Activated CD4-positive, alpha-beta memory T cell treated with anti-CD3 and anti-CD28 coated beads for 36 hours (primary cell): ENCODE measurements around the gene KISS1. TPM values are rescaled to one million over a fixed set of nuclear protein-coding genes. Genes with fewer than 3 reads are reported as not detected.

Experiments used
- CTCF ChIA-PET: fragments of 350-600 bp; sonication (Branson Sonifier 250); formaldehyde crosslinking; loops from one replicate; lab custom pipeline; 2021; ENCODE audit warnings: antibody characterized with exemption, inconsistent platforms; lab: Charles Lee
- POLR2A ChIA-PET: fragments of 350-600 bp; sonication (Branson Sonifier 250); formaldehyde crosslinking; loops from one replicate; lab custom pipeline; 2021; ENCODE audit warnings: antibody characterized with exemption; lab: Charles Lee
- DNase-seq: peaks from one replicate; pipeline ENCODE4 v3.0.0-alpha.2; 2020
- H3K27ac Mint-ChIP-seq: one replicate; pipeline ENCODE4 v1.8.0; 2021; ENCODE audit warnings: mixed read lengths
- H3K27me3 Mint-ChIP-seq: one replicate; pipeline ENCODE4 v1.8.0; 2021; ENCODE audit warnings: mixed read lengths
- H3K36me3 Mint-ChIP-seq: one replicate; pipeline ENCODE4 v1.8.0; 2021; ENCODE audit warnings: mixed read lengths
- H3K4me1 Mint-ChIP-seq: one replicate; pipeline ENCODE4 v1.8.0; 2021; ENCODE audit warnings: low read depth, mixed read lengths
- H3K4me3 Mint-ChIP-seq: one replicate; pipeline ENCODE4 v1.8.0; 2021; ENCODE audit warnings: mild to moderate bottlenecking, mixed read lengths
- H3K9me3 Mint-ChIP-seq: one replicate; pipeline ENCODE4 v1.8.0; 2021; ENCODE audit warnings: mixed read lengths
- intact Hi-C: fragments of 100-400 bp; cut with micrococcal nuclease; formaldehyde crosslinking; loops from one replicate; pipeline ENCODE4 v1.15.1; 2023
- total RNA-seq, 2 experiments: library from RNA; stranded (reverse); gene quantifications; one replicate each; pipeline ENCODE4 v1.2.3, GENCODE V29; 2021

The KISS1 gene
- total RNA-seq, 2 experiments from 2014 or later, result not detected

- DNase-seq, result no peak
- no peaks in the 10 kb centered on the region for H3K36me3 Mint-ChIP-seq
- CTCF ChIA-PET, result no interaction called here
- no peak overlapping the region for H3K27ac Mint-ChIP-seq
- H3K4me1 Mint-ChIP-seq, result no peaks in the 10 kb centered on the region
- intact Hi-C loops, result no loop called here
- peaks cover 12% of the 10 kb centered on the region for H3K27me3 Mint-ChIP-seq
- no peak overlapping the region for H3K4me3 Mint-ChIP-seq
- POLR2A ChIA-PET, result no interaction called here
- no peaks in the 10 kb centered on the region for H3K9me3 Mint-ChIP-seq
These were observed 3.3 kb upstream of the KISS1 start for GRCh38 chr1:204199579-204199978.

- intact Hi-C loops, result no loop called here
- CTCF ChIA-PET, result interaction anchor here (0.6 to 2.8 kb wide), 4 partner anchors 8 to 200 kb away, joined by 3 to 23 read pairs (median 3); no protein-coding TSS in a partner anchor
- H3K27me3 Mint-ChIP-seq, result peaks cover 8% of the 10 kb centered on the region
- no peak overlapping the region for H3K27ac Mint-ChIP-seq
- no peaks in the 10 kb centered on the region for H3K36me3 Mint-ChIP-seq
- no peak for DNase-seq
- no peaks in the 10 kb centered on the region for H3K4me1 Mint-ChIP-seq
- H3K9me3 Mint-ChIP-seq, result no peaks in the 10 kb centered on the region
- H3K4me3 Mint-ChIP-seq, result no peak overlapping the region
- POLR2A ChIA-PET, result no interaction called here
These were observed 2.4 kb upstream of the KISS1 start for GRCh38 chr1:204198348-204199340.

GRCh38 chr1:204197068-204197467 is 777 bp upstream of the KISS1 start:
- no peaks in the 10 kb centered on the region for H3K36me3 Mint-ChIP-seq
- intact Hi-C loops, result no loop called here
- ChIA-PET CTCF (interaction anchor here (2.8 kb wide), 1 partner anchor 10 kb away, joined by 23 read pairs; no protein-coding TSS in a partner anchor), POLR2A (no interaction called here)
- peaks cover 6% of the 10 kb centered on the region for H3K27me3 Mint-ChIP-seq
- no peak overlapping the region for H3K4me3 Mint-ChIP-seq
- H3K4me1 Mint-ChIP-seq, result no peaks in the 10 kb centered on the region
- no peak overlapping the region for H3K27ac Mint-ChIP-seq
- no peak for DNase-seq
- no peaks in the 10 kb centered on the region for H3K9me3 Mint-ChIP-seq

- Mint-ChIP-seq H3K4me1 (peaks cover 3% of the 10 kb centered on the region), H3K27me3 (peaks cover 17% of the 10 kb centered on the region), H3K4me3 (no peak overlapping the region), H3K27ac (no peak overlapping the region), H3K9me3 (no peaks in the 10 kb centered on the region), H3K36me3 (no peaks in the 10 kb centered on the region)
- ChIA-PET POLR2A (no interaction called here), CTCF (interaction anchor here (6.9 kb wide), 1 partner anchor 11 kb away, joined by 45 read pairs; no protein-coding TSS in a partner anchor)
- DNase-seq, result no peak
- intact Hi-C loops, result no loop called here
These were observed 1.5 kb downstream of the KISS1 start for GRCh38 chr1:204194771-204195170.

- ChIA-PET POLR2A (no interaction called here), CTCF (interaction anchor here (1.1 to 6.9 kb wide), 2 partner anchors 12 to 170 kb away, joined by 3 to 45 read pairs; no protein-coding TSS in a partner anchor)
- H3K4me1 Mint-ChIP-seq, result peaks cover 8% of the 10 kb centered on the region
- H3K36me3 Mint-ChIP-seq, result no peaks in the 10 kb centered on the region
- H3K27ac Mint-ChIP-seq, result no peak overlapping the region
- H3K4me3 Mint-ChIP-seq, result no peak overlapping the region
- peaks cover 24% of the 10 kb centered on the region for H3K27me3 Mint-ChIP-seq
- H3K9me3 Mint-ChIP-seq, result no peaks in the 10 kb centered on the region
- intact Hi-C loops, result no loop called here
- DNase-seq, result no peak
These were observed 2.2 kb downstream of the KISS1 start for GRCh38 chr1:204194080-204194479.

- no peak overlapping the region for H3K27ac Mint-ChIP-seq
- H3K4me1 Mint-ChIP-seq, result peaks cover 13% of the 10 kb centered on the region
- H3K27me3 Mint-ChIP-seq, result peaks cover 32% of the 10 kb centered on the region
- no peak for DNase-seq
- intact Hi-C loops, result no loop called here
- H3K36me3 Mint-ChIP-seq, result no peaks in the 10 kb centered on the region
- POLR2A ChIA-PET, result no interaction called here
- CTCF ChIA-PET, result interaction anchor here (0.7 to 6.9 kb wide), 3 partner anchors 13 to 240 kb away, joined by 3 to 45 read pairs (median 4); no protein-coding TSS in a partner anchor
- H3K9me3 Mint-ChIP-seq, result no peaks in the 10 kb centered on the region
- H3K4me3 Mint-ChIP-seq, result no peak overlapping the region
These were observed 3.5 kb downstream of the KISS1 start for GRCh38 chr1:204192589-204193352.

- ChIA-PET CTCF (interaction anchor here (1.0 to 6.9 kb wide), 2 partner anchors 14 to 29 kb away, joined by 4 to 45 read pairs; no protein-coding TSS in a partner anchor), POLR2A (no interaction called here)
- no peaks in the 10 kb centered on the region for H3K36me3 Mint-ChIP-seq
- peaks cover 13% of the 10 kb centered on the region for H3K4me1 Mint-ChIP-seq
- no peak for DNase-seq
- H3K4me3 Mint-ChIP-seq, result no peak overlapping the region
- peaks cover 40% of the 10 kb centered on the region for H3K27me3 Mint-ChIP-seq
- no peak overlapping the region for H3K27ac Mint-ChIP-seq
- H3K9me3 Mint-ChIP-seq, result no peaks in the 10 kb centered on the region
- intact Hi-C loops, result no loop called here
These were observed 4.2 kb downstream of the KISS1 start for GRCh38 chr1:204192046-204192445.

GRCh38 chr1:204191456-204191855 is 4.8 kb downstream of the KISS1 start:
- CTCF ChIA-PET, result interaction anchor here (1.1 to 6.9 kb wide), 3 partner anchors 15 to 600 kb away, joined by 3 to 45 read pairs (median 13); no protein-coding TSS in a partner anchor
- POLR2A ChIA-PET, result no interaction called here

GRCh38 chr1:204190212-204191211 is 5.8 kb downstream of the KISS1 start:
- peaks cover 44% of the 10 kb centered on the region for H3K27me3 Mint-ChIP-seq
- DNase-seq, result peak; percentile 36

More at GRCh38 chr1:204191456-204191855, 4.8 kb downstream of the KISS1 start:
- H3K9me3 Mint-ChIP-seq, result no peaks in the 10 kb centered on the region
- peaks cover 44% of the 10 kb centered on the region for H3K27me3 Mint-ChIP-seq
- peaks cover 13% of the 10 kb centered on the region for H3K4me1 Mint-ChIP-seq
- no peak overlapping the region for H3K27ac Mint-ChIP-seq
- H3K36me3 Mint-ChIP-seq, result no peaks in the 10 kb centered on the region
- DNase-seq, result no peak
- no peak overlapping the region for H3K4me3 Mint-ChIP-seq
- intact Hi-C loops, result no loop called here

GRCh38 chr1:204188959-204189639 is 7.2 kb downstream of the KISS1 start:
- Mint-ChIP-seq H3K4me3 (no peak overlapping the region), H3K36me3 (no peaks in the 10 kb centered on the region), H3K9me3 (no peaks in the 10 kb centered on the region), H3K27me3 (peaks cover 44% of the 10 kb centered on the region), H3K27ac (no peak overlapping the region), H3K4me1 (peaks cover 13% of the 10 kb centered on the region)
- POLR2A ChIA-PET, result no interaction called here
- intact Hi-C loops, result no loop called here
- peak; percentile 31 for DNase-seq
- CTCF ChIA-PET, result interaction anchor here (2.0 to 6.9 kb wide), 3 partner anchors 17 to 174 kb away, joined by 9 to 45 read pairs (median 13); no protein-coding TSS in a partner anchor

More at GRCh38 chr1:204190212-204191211, 5.8 kb downstream of the KISS1 start:
- Mint-ChIP-seq H3K9me3 (no peaks in the 10 kb centered on the region), H3K36me3 (no peaks in the 10 kb centered on the region), H3K27ac (no peak overlapping the region), H3K4me3 (no peak overlapping the region), H3K4me1 (peaks cover 13% of the 10 kb centered on the region)
- ChIA-PET CTCF (interaction anchor here (0.6 to 6.9 kb wide), 6 partner anchors 16 to 601 kb away, joined by 3 to 45 read pairs (median 6); no protein-coding TSS in a partner anchor), POLR2A (interaction anchor here (0.6 kb wide), 1 partner anchor 1754 kb away, joined by 3 read pairs; no protein-coding TSS in a partner anchor)
- intact Hi-C loops, result no loop called here
